Kidney epithelial cell (primary cell): ENCODE data around the gene CCND3. TPM values are rescaled to one million over a fixed set of nuclear protein-coding genes. Genes with fewer than 3 reads are reported as not detected.

Experiments
- DNase-seq: peaks from one replicate; pipeline ENCODE4 v3.0.0-alpha.2; 2010; ENCODE audit warnings: low read depth
- H3K27me3 ChIP-seq: 2 replicates; pipeline ENCODE4 v1.6.0; 2011; ENCODE audit warnings: low read length; ENCODE audit not compliant: control insufficient read depth, insufficient read depth
- H3K36me3 ChIP-seq: 2 replicates; pipeline ENCODE4 v1.5.1; 2011; ENCODE audit warnings: low read length; ENCODE audit not compliant: control insufficient read depth, insufficient read depth
- H3K4me3 ChIP-seq: 2 replicates; pipeline ENCODE4 v1.5.1; 2011; ENCODE audit warnings: low read depth, mild to moderate bottlenecking, control low read depth, low read length
- total RNA-seq: library from RNA; depleted of rRNA; stranded (reverse); fragments of >200 nt; gene quantifications from 2 replicates; pipeline ENCODE4 v1.2.3, GENCODE V29; 2015
- TF ChIP-seq, protein P1 (sequence below): IDR thresholded peaks from 2 replicates; pipeline ENCODE4 v1.5.1; 2011; ENCODE audit warnings: mild to moderate bottlenecking, moderate library complexity, low read length, control low read depth, inconsistent platforms; ENCODE audit not compliant: insufficient read depth, poor library complexity, severe bottlenecking

Gene CCND3
- total RNA-seq, 1 donor from 2014 or later: 29.2 TPM

DNA sequence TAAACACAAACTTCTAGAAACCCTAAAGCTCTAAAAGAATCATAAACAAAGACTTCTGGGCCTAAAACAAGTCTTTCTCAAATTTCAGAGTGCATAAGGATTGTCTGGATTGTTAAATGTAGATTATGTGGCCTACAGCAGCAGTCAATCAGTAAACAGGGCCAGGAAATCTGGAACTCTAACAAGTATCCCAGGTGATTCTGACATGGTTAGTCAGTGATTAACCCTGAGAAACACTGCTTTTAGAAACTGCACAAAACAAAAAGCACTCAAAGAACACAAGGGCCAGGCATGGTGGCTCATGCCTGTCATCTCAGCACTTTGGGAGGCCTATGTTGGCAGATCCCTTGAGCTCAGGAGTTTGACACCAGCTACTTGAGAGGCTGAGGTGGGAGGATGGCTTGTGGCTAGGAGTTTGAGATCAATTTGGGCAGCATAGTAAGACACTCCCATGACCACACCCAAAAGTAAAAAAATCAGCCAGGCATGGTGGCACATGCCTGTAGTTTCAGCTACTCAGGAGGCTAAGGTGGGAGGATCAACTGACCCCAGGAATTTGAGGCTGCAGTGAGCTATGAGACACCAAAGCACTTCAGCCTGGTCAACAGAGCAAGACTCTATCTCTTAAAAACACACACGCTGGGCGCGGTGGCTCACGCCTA, 26.6 kb downstream of the CCND3 start:
- Histone ChIP-seq H3K36me3 (no peaks in the 10 kb centered on the region), H3K27me3 (no peaks in the 10 kb centered on the region)

DNA sequence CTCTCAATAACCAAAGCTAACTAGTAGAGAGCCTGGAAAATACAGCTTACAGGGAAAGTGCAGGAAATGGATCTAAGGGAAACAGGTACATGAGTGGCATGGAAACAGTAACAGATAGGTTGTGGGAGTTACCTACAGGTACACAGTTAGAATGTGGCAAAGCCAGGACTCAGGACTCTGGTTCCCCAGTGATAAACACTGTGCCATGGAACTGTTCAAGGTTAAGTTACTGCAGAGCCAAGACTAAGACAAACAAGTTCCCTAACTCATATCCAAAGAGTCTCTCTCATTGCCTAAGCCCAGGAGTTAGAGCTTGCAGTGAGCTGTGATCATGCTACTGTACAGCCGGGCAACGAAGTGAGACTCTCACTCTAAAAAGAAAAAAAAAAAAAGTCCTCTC, 27.3 kb downstream of the CCND3 start:
- Histone ChIP-seq H3K36me3 (no peaks in the 10 kb centered on the region), H3K4me3 (no peak overlapping the region), H3K27me3 (no peaks in the 10 kb centered on the region)
- TF ChIP-seq, protein P1, sequence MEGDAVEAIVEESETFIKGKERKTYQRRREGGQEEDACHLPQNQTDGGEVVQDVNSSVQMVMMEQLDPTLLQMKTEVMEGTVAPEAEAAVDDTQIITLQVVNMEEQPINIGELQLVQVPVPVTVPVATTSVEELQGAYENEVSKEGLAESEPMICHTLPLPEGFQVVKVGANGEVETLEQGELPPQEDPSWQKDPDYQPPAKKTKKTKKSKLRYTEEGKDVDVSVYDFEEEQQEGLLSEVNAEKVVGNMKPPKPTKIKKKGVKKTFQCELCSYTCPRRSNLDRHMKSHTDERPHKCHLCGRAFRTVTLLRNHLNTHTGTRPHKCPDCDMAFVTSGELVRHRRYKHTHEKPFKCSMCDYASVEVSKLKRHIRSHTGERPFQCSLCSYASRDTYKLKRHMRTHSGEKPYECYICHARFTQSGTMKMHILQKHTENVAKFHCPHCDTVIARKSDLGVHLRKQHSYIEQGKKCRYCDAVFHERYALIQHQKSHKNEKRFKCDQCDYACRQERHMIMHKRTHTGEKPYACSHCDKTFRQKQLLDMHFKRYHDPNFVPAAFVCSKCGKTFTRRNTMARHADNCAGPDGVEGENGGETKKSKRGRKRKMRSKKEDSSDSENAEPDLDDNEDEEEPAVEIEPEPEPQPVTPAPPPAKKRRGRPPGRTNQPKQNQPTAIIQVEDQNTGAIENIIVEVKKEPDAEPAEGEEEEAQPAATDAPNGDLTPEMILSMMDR: no peak
- no peak for DNase-seq

More for the DNA sequence above, 26.6 kb downstream of the CCND3 start:
- DNase-seq: no peak
- TF ChIP-seq, protein P1: no peak
- no peak overlapping the region for H3K4me3 ChIP-seq

DNA sequence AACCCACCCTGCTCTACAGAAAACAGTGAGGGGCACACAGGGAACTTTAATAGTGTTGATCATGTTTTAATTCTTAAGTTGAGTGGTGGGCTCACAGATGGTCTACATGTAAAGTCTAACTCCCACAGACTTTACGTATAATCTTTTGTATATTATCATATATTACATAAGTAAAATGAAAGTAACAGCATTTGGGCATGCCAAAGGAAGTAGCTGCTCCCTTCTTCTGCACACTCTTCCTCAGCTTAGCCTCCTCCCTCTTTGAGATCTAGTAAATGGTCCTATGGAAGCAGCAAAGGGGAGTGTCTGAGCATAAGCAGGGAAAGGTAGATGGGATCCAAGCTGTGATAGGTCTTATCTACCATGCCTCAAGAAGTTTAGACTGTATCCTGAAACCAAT, 31.9 kb downstream of the CCND3 start:
- TF ChIP-seq, protein P1: no peak
- Histone ChIP-seq H3K36me3 (no peaks in the 10 kb centered on the region), H3K4me3 (no peak overlapping the region), H3K27me3 (no peaks in the 10 kb centered on the region)
- DNase-seq: no peak

DNA sequence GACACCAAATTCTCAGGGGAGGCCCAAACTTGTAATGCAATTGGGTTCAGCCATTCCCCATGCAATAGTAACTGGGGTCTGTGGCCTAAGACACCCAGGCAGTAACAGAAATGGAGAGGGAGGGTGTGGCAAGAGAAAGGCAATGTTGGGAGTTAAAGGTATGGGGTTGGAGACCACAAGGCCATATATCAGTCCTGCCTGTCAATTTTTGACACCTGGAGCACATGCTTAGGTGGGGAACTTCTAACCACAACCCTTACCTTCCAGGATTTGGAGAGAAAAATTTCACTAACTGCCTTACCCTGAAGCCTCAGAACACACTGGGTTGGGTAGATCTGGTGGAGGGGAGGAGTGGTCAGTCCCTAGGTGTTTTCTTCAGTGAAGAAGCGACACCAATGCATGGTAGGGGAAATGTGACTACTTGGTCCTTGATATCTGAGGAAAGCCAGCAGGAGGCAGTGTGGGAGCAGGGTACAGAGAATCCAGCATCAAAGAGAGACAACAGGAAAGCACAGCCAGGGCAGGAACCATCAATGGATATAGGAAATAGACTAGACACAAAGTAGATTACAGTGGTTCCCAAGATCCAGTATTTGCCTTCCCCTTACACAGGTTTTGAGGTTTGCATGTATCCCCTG, 39.6 kb downstream of the CCND3 start:
- TF ChIP-seq, protein P1: peak; percentile 31
- Histone ChIP-seq H3K27me3 (no peaks in the 10 kb centered on the region), H3K4me3 (no peak overlapping the region), H3K36me3 (no peaks in the 10 kb centered on the region)
- DNase-seq: no peak

DNA sequence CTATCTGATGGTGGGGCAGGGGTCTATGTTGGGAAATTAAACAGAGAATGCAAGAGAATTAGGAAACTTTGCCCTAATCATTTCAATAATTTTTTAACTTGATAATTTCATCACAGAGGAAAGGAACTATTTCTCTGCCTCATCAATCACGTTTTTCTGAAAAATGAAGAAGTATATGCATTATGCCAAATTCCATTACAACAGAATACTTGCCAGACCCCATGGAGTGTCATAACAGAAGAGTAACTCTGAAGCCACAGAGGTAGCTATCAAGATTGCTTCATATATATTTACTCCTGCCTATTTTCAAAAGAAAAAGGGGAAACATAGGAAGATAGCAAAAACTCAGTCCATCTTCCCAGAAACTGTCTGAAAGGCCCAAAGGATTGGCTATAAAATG, 40.7 kb downstream of the CCND3 start:
- Histone ChIP-seq H3K27me3 (no peaks in the 10 kb centered on the region), H3K4me3 (no peak overlapping the region), H3K36me3 (no peaks in the 10 kb centered on the region)
- TF ChIP-seq, protein P1: no peak
- DNase-seq: no peak
